Activated T-cell treated with anti-CD3 and anti-CD28 coated beads for 48 hours (primary cell): ENCODE results near the gene ADIRF.
"Not testable (repeated sequence)": the region's sequence is repeated elsewhere in the genome, so short reads cannot be mapped to it uniquely, and the experiment has no call there.

ENCODE experiments used
- DNase-seq: peaks from one replicate; pipeline ENCODE4 v3.0.0-alpha.2; 2020; ENCODE audit warnings: low read depth

ADIRF gene

DNA sequence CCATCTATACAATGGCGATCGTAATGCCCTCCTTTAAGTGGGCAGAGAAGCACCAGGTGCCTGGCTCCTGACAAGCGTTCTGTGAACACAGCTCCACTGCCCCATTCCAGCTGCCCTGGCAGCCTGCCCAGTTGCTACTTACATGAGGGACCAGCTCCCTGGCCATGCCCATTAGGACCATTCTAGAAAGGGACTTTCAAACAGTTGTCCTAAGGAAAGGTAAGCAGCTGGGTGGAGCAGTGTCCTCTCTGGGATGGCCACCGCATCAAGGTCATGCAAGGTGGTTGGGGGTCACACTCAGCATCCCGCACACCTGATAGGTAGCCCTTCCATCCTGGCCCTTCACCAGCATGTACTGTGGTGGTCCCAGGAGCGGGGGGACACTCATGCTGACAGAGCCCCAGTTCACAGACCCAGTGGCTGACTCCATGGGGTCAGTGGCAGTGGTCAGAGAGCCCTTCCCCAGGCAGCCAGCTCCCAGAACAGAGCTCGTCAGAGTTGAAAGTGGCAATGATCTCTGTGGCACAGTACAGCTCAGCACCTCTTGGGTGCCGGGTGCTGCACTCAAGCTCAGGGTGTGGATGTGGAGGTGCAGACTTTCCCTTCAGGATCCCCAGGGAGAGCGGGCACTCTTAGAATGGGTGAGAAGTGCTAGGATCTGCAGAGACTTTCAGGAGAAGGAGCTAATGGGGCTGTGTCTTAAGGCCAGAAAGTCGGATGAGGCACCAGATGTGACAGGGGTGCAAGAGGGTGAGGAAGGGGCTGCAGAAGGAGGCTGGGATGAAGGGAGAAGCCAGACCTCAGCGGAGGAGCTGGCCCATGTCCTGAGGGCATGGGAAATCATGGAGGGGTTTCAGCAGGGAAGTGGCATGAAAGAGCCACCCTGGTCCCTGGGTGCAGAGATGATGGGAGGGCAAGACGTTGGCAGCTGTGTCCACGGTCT is 21.8 kb upstream of the ADIRF start:
- DNase-seq, result no peak

DNA sequence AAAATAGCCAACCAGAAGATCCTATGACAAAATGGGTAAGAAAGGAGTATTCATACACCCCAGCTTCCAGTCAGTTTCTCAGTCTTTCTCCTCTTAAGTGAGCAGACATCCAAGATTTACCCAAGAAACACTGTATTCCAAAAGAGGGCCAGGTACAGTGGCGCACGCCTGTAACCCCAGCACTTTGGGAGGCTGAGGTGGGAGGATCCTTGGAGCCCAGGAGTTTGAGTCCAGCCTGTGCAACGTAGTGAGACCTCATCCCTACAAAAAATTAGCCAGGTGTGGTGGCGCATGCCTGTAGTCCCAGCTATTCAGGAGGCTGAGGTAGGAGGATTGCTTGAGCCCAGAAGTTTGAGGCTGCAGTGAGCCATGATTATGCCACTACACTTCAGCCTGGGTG is 20.5 kb upstream of the ADIRF start:
- DNase-seq, result not testable (repeated sequence)

DNA sequence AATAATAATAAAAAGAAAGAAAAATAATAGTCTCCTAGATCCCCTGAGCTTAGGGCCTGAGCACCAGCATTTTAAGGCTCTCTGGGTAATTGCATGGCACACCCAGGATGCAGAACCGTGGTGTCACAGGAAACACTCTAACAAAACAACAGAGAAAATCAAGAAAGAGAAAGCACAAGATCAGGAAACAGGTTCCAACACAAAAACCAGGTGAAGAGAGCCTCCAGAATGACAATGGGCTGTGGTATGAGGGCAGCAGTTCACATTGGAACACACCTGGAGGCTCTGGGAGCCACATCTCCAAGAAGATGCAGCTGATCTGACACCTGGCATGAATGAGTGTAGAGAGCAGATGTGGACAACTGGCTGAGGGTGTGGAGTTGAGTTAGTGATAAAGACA is 17.9 kb upstream of the ADIRF start:
- no peak for DNase-seq

DNA sequence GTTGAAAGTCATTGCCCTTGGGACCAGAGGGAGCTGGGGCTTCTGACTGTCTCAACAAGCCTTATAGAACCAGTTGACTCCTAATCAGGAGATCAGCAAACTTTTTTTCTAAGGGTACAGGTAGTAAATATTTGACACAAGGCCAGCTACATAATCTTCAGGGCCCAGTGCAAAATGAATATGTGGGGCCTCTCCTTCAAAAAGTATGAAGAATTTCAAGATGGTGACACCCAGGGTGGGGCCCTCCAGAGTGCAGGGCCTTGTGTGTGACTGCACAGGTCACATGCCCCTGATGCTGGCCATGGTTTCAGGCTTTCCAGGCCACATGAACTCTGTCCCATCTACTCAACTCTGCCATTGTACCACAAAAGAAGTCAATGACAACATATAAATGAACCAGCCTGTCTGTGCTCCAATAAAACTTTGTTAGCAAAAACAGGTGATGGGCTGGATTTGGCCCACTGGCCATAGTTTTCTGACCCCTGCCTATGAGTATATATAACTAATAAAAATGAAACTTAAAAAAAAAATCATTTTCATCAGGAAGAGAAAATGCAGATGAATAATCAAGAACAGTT is 17.0 kb upstream of the ADIRF start:
- no peak for DNase-seq

DNA sequence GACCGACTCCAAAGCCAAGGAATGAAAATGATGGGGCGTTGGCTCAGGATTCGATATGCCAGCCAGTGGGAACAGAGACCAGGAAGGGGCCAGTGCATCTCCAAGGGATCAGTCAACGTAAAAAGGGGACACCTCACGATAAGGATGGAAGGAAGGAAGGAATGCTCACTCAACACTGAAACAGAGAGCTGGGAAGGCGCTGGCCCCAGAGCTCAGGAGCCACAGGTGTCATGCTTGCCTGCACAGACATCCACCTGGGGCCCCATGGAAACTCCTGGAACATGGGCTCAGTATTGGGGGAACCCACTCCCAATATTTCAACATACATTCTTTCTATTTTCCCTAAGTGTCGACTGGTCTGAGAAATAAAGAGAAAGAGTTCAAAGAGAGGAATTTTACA is 16.2 kb upstream of the ADIRF start:
- no peak for DNase-seq

DNA sequence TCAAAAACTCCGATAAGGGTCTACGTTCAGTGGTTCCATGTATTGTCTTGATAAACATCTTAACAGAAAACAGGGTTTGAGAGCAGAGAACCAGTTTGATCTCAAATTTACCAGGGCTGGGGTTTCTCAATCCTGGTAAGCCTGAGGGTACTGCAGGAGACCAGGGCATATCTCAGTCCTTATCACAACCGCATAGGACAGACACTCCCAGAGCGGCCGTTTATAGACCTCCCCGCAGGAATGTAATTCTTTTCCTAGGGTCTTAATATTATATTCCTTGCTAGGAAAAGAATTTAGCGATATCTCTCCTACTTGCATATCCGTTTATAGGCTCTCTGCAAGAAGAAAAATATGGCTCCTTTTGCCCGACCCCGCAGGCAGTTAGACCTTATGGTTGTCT is 15.6 kb upstream of the ADIRF start:
- not testable (repeated sequence) for DNase-seq

DNA sequence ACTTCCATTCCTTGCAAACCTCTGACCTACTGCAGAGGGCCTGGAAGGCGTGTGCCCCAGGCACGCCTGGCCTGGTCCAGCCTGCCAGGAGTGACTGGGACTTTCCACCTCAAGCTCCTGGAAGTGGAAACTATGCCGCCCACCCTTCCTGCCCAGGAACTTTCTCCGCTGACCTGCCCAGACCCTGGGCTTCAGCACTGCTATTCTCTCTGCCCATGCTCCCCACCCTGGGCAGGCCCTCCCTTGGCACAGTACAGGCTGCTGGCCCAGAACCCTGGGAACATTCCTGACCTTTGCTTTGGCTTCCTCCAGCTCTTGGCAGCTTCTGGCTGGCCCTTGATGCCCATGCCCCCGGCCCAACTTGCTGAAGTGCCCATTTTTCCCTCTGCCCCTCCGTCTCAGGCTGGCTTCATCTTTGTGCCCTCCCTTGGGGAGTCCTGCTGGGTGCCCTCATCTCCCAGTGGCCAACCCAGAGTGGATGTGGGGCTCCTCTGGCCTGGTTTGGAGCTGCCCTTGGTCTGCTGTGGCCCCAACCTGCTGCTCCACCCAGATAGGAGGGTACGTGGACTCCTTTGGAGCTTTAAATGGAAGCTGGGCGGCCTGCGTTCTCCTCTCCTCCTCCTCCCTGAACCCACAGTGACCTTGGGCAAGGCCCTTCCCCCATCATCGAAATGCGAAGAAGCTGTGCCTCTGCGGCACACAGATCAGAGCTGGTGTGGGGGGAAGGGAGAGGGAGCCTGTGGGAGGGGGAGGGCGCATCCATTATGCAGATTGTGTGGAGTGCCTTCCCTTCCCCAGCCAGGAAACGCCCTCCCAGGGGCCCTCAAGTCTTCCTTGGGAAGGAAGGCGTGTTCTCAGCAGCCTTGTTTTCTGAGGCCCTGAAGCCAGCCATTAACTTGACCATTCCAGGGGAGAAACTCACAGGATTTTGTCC is 14.3 kb upstream of the ADIRF start:
- no peak for DNase-seq

DNA sequence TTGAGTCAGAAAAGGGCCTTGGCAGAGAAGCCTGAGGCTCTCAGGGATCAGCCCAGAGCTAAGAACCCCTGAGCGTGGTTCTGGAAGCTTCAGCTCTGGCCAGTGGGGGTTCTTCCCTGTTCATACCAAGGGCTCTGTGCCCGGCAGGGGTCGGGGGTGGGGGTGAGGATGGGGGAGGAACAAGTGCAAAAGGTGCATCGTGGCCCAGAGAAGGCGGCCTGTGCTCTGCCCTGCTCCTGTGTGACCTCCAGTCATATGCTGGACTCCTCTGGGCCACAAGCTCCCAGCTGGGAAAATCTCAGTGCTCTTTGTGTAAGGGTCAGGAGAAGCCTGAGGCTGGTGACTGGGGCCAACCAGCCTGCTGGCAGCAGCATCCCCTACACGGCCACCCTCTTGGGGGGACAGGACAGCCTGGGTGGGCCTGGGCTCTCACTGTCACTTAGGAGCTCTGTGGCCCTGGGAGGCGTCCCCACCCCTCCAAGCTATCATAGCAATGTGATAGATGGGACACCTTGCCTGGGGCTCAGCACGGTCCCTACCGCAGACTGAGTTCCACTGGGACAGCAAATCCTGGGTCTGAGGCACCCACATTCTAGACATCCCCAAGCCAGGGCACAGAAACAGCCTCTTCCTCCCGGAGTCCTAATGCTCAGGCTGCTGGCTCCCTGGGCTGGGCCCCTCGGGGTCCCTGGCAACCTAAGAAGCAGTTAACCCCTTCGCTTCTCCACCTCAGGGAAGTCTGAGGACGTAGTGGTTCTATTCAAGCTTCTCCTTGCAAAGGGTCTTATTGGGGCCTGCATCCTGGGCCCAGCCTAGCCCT is 13.4 kb upstream of the ADIRF start:
- DNase-seq, result no peak

DNA sequence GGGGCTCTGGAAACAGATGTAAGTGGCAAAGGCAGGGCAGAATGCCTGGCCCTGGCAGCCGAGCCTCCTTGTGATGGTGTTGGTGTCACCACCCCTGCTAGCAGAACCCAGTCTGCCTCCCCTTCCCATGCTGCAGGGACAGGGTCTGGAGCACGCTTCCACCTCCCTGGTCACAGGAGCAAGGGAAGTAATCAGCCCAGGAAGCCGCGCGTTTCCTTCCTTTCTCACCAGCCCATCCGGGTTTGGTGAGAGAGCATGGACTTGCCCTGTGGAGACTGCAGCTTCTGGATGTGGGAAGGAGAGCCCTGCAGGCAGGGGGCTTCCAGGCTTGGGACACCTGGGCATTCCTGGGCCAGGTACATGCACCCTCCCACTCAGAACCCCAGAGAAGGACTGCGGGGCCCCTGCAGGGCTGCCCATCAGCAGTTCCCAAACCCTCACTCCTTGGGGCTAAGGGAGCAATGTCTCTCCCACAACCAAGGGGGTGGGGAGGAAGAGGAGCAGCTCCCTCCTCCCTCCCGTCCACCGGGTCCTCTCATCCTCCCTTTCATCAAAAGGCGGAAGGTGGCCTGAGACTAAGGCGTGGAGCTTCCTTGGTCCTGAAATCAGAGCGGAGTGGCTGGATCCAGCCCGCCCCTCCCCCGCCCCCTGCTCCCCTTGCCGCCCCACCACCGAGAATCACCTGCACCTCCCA is 12.6 kb upstream of the ADIRF start:
- DNase-seq, result no peak

DNA sequence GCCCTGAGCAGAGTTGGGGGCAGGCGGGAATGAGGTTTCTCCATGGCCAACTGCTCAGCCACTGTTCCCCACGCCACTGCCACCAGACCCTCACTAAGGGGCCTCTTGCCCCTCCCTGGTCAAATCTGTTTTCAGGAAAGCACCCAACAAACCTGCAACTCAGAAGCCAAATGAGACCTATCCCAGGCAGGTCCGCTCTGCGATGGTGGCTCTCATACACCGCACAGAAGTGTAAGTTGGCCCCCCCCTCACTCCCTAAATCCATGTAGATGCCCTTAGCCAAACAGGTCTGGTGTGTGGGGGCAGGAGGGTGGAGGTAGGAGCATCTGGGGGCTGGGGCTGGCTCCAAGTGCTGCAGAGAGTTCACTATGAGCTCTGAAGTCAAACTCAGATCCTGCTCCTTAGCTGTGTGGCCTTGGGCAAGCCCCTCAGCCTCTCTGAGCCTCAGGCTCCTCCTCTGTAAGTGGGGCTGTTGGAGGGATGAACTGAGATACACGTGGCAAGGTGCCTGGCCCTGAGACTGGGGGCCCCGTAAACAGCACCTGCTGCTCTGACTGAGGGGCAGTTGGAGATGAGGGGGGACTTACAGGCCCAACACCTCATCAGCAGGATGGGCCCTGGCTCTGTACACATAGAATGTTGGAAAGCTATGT is 12.0 kb upstream of the ADIRF start:
- DNase-seq, result no peak

DNA sequence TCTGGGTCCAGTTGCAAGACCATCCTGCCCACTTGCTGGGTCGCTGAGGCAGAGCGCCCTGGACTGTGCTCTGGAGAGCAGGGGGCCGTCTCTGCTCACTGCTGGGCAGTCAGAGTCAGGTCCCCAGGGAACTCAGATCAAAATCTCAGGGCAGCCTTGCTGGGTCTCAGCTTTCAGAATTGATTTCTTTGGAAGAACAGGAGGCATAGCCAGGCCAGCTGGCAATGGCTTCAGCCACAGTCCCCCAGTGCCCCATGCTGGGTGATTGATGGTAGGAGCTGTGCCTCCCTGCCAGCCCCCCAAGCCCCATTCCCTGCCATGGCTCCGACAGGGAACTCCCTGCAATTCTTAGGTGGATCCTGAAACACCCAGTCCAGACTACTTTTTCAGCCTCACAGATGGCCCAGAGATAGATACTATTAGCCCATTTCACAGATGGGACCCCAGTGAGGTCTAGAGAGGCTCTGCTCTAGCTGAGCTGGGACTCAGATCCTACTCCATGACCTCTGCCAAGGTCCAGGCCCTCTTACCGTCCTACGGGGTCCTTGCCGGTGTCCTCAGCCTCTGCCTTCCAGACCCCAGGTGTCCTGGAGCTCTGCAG is 11.3 kb upstream of the ADIRF start:
- DNase-seq, result no peak

DNA sequence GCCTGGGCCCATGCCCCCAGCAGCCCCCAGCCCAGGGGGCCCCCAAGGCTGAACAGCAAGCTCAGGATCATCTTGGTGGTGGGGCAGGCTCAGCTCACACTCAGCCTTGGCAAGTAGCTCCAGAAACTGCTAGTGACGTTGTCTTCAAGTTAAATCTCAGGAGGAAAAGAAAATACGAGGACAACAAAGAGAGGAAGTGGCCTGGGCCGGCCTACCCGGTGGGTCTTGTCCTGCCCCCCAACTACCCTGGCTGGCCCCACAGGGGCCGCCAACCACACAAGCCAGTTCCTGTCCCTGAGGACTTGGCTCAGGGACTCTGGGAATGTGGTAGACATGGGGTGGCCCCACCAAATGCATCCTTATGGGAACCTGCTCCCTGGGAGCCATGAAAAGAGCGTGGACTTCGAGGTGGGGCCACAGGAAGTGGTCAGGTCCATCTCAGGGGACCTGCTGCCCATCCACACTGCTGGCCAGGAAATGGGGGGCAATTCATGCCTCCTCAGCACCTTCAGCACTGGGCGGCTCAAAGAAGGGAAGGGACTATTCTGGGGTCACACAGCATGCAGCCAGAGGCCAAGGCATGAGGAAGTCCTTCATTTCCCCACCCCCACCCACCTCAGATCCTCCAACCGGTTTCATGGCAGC is 10.7 kb upstream of the ADIRF start, which contains the start of gene MMRN2:
TSS of gene MMRN2 (minus strand) at position 145 of the 645 bp plus-strand sequence. CDS start at position 71, 74 bp downstream.
- DNase-seq, result no peak

DNA sequence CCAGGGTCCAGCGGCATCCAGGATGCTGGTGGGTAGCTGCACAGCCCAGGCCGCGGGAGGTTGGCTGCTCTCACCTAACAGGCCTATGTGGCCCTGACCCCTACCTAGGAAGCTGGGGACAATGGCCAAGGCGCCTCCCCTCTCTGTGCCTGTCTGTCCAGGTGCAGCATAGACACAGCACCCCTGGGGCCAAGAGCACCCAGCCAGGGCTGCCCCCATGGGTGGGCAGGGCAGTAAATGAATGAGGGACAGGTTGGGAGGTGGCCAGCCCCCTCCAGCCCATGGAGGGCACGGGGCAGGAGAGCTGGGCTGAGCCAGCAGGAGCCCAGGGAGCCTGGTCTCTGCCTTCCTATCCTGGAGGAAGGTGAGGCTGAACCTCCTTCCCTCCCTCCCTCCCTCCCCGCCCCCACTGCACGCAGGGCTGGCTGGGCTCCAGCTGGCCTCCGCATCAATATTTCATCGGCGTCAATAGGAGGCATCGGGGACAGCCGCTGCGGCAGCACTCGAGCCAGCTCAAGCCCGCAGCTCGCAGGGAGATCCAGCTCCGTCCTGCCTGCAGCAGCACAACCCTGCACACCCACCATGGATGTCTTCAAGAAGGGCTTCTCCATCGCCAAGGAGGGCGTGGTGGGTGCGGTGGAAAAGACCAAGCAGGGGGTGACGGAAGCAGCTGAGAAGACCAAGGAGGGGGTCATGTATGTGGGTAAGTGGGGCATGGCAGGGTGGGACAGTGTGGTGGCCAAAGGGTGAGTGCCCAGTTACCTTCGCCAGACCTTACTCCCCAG is 10.0 kb upstream of the ADIRF start, which contains the start of gene SNCG:
TSS of gene SNCG (plus strand) at position 484 of the 785 bp plus-strand sequence. CDS start at position 583, 99 bp downstream.
- no peak for DNase-seq

DNA sequence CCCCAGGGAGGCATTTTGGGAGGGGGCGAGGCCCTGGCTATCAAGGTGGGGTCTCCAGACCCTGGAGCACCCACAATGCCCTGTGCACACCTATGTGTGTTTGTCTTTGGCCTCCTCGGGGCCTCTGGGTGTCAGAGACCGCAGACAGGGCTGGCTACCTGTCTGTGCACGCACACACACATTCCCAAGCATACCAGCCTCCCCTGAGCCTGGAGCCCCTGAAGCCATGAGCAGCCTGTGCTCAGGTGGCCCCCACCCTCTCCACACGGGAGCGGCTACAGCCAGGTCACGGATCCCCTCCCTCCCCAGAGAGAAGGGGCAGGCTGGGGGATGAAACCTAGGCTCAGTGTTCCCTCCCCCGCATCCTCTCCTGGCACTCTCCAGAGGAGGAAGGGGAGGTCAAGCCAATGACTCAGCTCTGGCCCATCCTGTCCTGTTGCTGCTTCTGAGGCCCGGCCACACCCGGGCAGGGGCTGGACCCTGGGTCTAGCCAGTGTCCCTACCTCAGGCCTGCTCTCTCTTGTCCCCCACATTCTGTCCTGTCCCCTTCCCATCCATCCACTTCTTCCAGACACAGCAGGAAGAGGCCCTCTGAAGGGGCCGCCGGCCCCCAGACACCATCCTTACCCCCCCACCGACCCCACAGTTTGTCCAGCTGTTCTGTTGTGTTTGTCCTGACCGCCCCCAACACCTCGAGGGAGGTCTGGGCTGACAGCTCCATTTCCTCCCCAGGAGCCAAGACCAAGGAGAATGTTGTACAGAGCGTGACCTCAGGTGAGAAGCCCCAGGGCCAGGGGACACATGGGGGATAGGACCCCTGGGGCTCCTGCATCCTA is 9.2 kb upstream of the ADIRF start:
- DNase-seq, result no peak

DNA sequence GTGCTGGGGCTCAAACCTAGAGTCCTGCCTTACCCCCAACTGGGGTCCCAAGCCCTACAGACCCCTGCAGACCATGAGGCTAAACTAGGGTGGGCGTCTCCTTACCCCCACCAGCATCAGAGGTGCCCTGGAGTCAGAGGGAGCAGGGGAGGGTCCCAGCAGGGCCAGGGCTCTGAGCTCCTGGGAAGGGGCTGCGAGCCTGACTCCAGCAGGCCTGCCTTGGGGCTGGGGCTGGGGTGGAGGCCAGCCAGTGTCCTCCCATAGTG is 8.6 kb upstream of the ADIRF start:
- DNase-seq, result no peak

DNA sequence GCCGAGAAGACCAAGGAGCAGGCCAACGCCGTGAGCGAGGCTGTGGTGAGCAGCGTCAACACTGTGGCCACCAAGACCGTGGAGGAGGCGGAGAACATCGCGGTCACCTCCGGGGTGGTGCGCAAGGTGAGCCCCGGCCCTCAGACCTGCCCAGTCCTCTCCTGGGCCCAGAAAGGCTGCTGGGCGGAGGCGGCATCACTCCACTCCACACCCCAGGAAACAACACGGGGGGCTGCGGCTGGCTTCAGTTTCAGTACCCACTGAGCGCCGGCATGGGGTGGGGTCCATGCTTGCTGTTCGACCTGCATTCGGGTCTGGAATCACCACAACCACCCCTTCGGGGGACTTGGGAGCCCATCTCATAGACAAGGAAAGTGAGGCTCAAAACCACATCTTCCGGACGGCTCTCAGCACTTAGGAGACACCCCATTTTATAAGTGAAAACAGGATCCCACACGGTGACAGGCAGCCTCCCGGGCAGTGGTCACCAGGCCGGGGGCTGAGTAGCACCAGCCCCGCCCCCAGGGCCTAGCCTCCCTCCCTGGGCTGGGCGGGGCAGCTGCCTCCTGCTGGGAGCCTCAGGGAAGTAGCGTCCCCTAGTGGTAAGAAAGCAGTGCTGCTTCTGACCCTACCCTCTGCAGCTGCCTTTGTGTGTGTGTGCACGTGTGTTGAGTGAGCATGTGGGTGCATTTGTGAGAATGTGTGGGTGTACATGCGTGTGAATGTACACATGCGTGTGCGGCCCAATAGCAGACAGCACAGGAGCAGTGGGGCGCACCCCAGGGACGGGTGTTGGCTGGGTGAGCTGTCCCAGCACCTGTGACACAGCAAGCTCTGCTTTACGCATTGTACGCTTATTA is 8.0 kb upstream of the ADIRF start:
- DNase-seq, result no peak
